ENCODE data around the gene CCDC134. TPM values are rescaled to one million over a fixed set of nuclear protein-coding genes. Genes with fewer than 3 reads are reported as not detected.

CCDC134 gene
- 8.5 and 12.6 TPM in 2 replicates for total RNA-seq

DNA sequence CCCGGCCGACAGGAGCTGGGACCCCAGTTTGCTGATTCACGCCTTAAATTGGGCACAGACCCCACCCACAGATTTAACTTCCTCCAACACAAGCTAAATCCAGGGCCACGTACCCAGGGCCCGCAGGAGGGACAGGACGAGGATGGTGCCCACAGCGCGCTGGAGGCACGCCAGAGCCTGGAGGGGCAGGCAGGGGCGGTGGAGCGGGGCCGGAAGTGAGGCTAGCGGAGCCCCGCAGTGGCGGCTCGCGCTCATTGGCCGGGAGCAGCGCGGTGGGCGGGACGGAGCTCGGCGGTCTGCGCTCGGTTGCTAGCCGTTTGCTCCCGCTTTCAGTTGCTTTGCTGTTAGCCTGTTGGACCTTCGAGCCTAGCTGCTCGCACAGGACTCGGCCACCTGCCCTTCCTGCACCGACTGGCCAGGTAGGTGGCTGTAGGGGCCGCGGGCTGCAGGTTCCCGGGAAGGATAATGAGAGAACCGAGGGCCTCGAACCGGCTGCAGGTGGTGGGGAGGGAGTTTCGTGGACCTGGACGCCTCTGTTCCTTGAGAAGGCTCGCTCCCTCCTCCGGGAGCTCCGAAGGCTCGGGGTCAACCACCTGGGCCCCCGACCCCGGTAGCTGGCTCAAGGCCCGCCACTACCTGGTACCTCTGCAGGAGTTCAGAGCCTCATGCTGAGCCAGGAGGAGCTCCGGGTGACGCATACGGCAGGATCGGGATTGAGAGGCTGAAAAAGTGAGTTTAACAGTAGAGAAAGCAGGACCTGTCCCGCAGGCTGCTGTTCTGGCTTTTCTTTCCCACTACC lies at the start of gene CCDC134:
CCDC134 (plus strand) TSS at position 332 of the 799 bp plus-strand sequence. CDS start 8,212 bp downstream, outside the sequence.

DNA sequence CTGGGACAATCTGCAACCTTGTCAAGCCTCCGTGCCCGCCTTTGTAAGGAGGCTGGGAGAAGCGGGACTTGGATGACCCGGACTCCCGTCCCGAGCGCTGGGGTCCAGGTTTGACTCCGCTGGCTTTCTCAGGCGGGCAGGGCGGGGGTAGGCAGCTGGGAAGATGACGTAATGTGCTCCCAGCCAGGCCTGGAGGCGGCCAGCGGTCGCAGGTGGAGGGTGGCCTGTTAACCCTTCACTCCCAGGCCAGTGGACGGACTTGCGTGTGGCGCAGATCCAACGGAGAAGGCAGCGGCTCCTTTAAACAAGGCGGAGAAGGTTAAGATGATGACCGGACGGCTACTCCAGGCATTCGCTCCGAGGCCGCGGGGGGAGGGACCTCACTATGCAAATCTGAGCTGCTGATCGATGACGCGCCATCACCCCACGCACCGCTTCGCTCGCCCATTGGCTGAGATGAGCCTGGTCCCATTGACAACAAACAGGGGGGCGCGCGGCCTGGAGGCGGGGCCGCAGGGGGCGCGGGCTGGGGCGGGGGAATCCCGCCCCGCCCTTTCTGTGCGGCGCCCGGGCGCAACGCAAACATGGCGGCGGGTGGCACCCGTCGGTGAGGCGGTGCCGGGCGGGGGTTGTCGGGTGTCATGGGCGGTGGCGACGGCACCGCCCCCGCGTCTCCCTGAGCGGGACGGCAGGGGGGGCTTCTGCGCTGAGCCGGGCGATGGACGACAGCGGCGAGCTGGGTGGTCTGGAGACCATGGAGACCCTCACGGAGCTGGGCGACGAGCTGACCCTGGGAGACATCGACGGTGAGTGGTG lies 32.3 kb downstream of the CCDC134 start, which contains the start of gene SREBF2:
SREBF2 (plus strand) TSS at position 553 of the 816 bp plus-strand sequence; CDS start at position 719, 166 bp downstream.

Other genes with a start within 250 kb of the CCDC134 start
- gene CSDC2, start 239.7 kb upstream of the CCDC134 start, total RNA-seq, result 0.07 TPM in 1 of 2 replicates, not detected in the other
- 48.1 and 48.8 TPM in 2 replicates for gene PMM1, start 210.8 kb upstream of the CCDC134 start, total RNA-seq
- gene DESI1, start 179.6 kb upstream of the CCDC134 start, total RNA-seq, result 25.2 and 94.4 TPM in 2 replicates
- gene XRCC6, start 179.4 kb upstream of the CCDC134 start, total RNA-seq, result 371 and 399 TPM in 2 replicates
- gene SNU13, start 111.8 kb upstream of the CCDC134 start, total RNA-seq, result 139 and 154 TPM in 2 replicates
- gene MEI1, start 101.2 kb upstream of the CCDC134 start, total RNA-seq, result not detected in 2 replicates
- 84.0 and 103 TPM in 2 replicates for gene SREBF2, start 32.4 kb downstream of the CCDC134 start, total RNA-seq
- gene SHISA8, start 114.4 kb downstream of the CCDC134 start, total RNA-seq, result not detected in 2 replicates
- gene TNFRSF13C, start 126.1 kb downstream of the CCDC134 start, total RNA-seq, result 0.09 and 0.14 TPM in 2 replicates
- gene CENPM, start 146.5 kb downstream of the CCDC134 start, total RNA-seq, result 28.6 and 41.3 TPM in 2 replicates
- gene SEPTIN3, start 168.8 kb downstream of the CCDC134 start, total RNA-seq, result 0.14 TPM in 1 of 2 replicates, not detected in the other
- under 0.01 TPM in 1 of 2 replicates, not detected in the other for gene WBP2NL, start 198.1 kb downstream of the CCDC134 start, total RNA-seq